GM23338 (cell line): ENCODE data around the gene PCDHA12. TPM values are rescaled to one million over a fixed set of nuclear protein-coding genes. Genes with fewer than 3 reads are reported as not detected.

ENCODE experiments used
- ATAC-seq: fragments of 200-7000 bp; cut with Tn5 transposase; 3 replicates; pipeline ENCODE4 v1.9.1; 2020
- DNase-seq: peaks from one replicate; pipeline ENCODE4 v3.0.0-alpha.2; 2015; ENCODE audit warnings: low spot score
- H2AFZ ChIP-seq: fragments of 200-600 bp; sonication (generic); 2 replicates; pipeline ENCODE4 v1.8.0; 2016; ENCODE audit warnings: antibody characterized with exemption, mild to moderate bottlenecking, moderate library complexity
- H3F3A ChIP-seq: fragments of 200-600 bp; sonication (generic); replicated peaks from 2 replicates; pipeline ENCODE4 v1.8.0; 2017; ENCODE audit warnings: antibody characterized with exemption, mixed run types, low read depth
- H3K27ac ChIP-seq: fragments of 200-600 bp; sonication (generic); 2 replicates; pipeline ENCODE4 v1.6.1; 2016; ENCODE audit warnings: low read depth
- H3K27me3 ChIP-seq: fragments of 200-600 bp; sonication (generic); 2 replicates; pipeline ENCODE4 v1.8.0; 2016; ENCODE audit warnings: mild to moderate bottlenecking, mixed run types, moderate library complexity; ENCODE audit not compliant: insufficient read depth
- H3K36me3 ChIP-seq: fragments of 200-600 bp; sonication (generic); 2 replicates; pipeline ENCODE4 v1.8.0; 2016; ENCODE audit warnings: mild to moderate bottlenecking; ENCODE audit not compliant: insufficient read depth
- H3K4me1 ChIP-seq: fragments of 200-600 bp; sonication (generic); 2 replicates; pipeline ENCODE4 v1.8.0; 2016; ENCODE audit warnings: mild to moderate bottlenecking, moderate library complexity; ENCODE audit not compliant: insufficient read depth
- H3K4me2 ChIP-seq: fragments of 200-600 bp; sonication (generic); 2 replicates; pipeline ENCODE4 v1.7.1; 2017; ENCODE audit warnings: mixed run types
- H3K4me3 ChIP-seq: fragments of 200-600 bp; sonication (generic); 2 replicates; pipeline ENCODE4 v1.6.1; 2016; ENCODE audit warnings: mixed run types
- H3K79me2 ChIP-seq: fragments of 200-600 bp; sonication (generic); replicated peaks from 2 replicates; pipeline ENCODE4 v1.8.0; 2017; ENCODE audit warnings: mild to moderate bottlenecking; ENCODE audit not compliant: insufficient read depth
- H3K9me2 ChIP-seq: fragments of 200-600 bp; sonication (generic); 2 replicates; pipeline ENCODE4 v1.8.0; 2017; ENCODE audit not compliant: insufficient read depth
- H4K20me1 ChIP-seq: fragments of 200-600 bp; sonication (generic); replicated peaks from 2 replicates; pipeline ENCODE4 v1.8.0; 2017; ENCODE audit warnings: mild to moderate bottlenecking; ENCODE audit not compliant: insufficient read depth
- H3K27ac Mint-ChIP-seq: 2 replicates; pipeline ENCODE4 v1.8.0; 2020; ENCODE audit warnings: inconsistent platforms, mild to moderate bottlenecking, moderate library complexity, mixed read lengths
- H3K27me3 Mint-ChIP-seq: 3 replicates; pipeline ENCODE4 v1.8.0; 2022; ENCODE audit warnings: low read depth, mild to moderate bottlenecking, moderate library complexity, mixed read lengths, inconsistent platforms; ENCODE audit not compliant: insufficient read depth, poor library complexity
- H3K36me3 Mint-ChIP-seq: 3 replicates; pipeline ENCODE4 v1.8.0; 2021; ENCODE audit warnings: low read depth, mild to moderate bottlenecking, inconsistent platforms, moderate library complexity, mixed read lengths
- H3K4me1 Mint-ChIP-seq: 3 replicates; pipeline ENCODE4 v1.8.0; 2020; ENCODE audit warnings: mild to moderate bottlenecking, inconsistent platforms, mixed read lengths
- H3K4me3 Mint-ChIP-seq: 3 replicates; pipeline ENCODE4 v1.8.0; 2021; ENCODE audit warnings: moderate library complexity, mild to moderate bottlenecking, inconsistent platforms, mixed read lengths
- H3K9me3 Mint-ChIP-seq: 3 replicates; pipeline ENCODE4 v1.8.0; 2020; ENCODE audit warnings: moderate library complexity, mild to moderate bottlenecking, inconsistent platforms, mixed read lengths
- CREB1 ChIP-seq: fragments of 250-450 bp; sonication (Bioruptor Pico); IDR thresholded peaks from 2 replicates; pipeline ENCODE4 v1.5.0; 2020; ENCODE audit warnings: low read depth, mild to moderate bottlenecking, moderate library complexity
- CTCF ChIP-seq, 2 experiments: fragments of 200-600 bp in 1 of 2; sonication (generic) in 1 of 2; conservative IDR thresholded peaks; 2 replicates each; pipeline versions ENCODE4 v1.5.1 to v1.6.1; 2016 to 2017; ENCODE audit warnings: antibody characterized with exemption in 2 of 2, low read depth in 2 of 2, mild to moderate bottlenecking in 2 of 2, moderate library complexity in 1 of 2
- ETS1 ChIP-seq: IDR thresholded peaks from 2 replicates; pipeline ENCODE4 v1.6.1; 2016; ENCODE audit warnings: antibody characterized with exemption
- EZH2phosphoT487 ChIP-seq: fragments of 200-600 bp; sonication (generic); IDR thresholded peaks from one replicate; pipeline ENCODE4 v1.8.1; 2018; ENCODE audit warnings: antibody characterized with exemption; ENCODE audit not compliant: unreplicated experiment
- NANOG ChIP-seq: IDR thresholded peaks from 2 replicates; pipeline ENCODE4 v1.6.1; 2016; ENCODE audit warnings: antibody characterized with exemption, borderline replicate concordance
- REST ChIP-seq: IDR thresholded peaks from one replicate; pipeline ENCODE4 v1.6.1; 2018; ENCODE audit warnings: antibody characterized with exemption; ENCODE audit not compliant: unreplicated experiment
- STAT1 ChIP-seq: IDR thresholded peaks from one replicate; pipeline ENCODE4 v1.6.1; 2016; ENCODE audit warnings: antibody characterized with exemption; ENCODE audit not compliant: unreplicated experiment
- ZNF114 ChIP-seq: fragments of 250-450 bp; sonication (Bioruptor Pico); IDR thresholded peaks from 2 replicates; pipeline ENCODE4 v1.5.0; 2020; ENCODE audit warnings: mild to moderate bottlenecking, moderate library complexity
- ZNF331 ChIP-seq: fragments of 250-450 bp; sonication (Bioruptor Pico); IDR thresholded peaks from 2 replicates; pipeline ENCODE4 v1.5.0; 2020; ENCODE audit warnings: low read depth, mild to moderate bottlenecking, moderate library complexity
- polyA plus RNA-seq: library from polyadenylated mRNA; unstranded; fragments of >200 nt; fragmentation: Nextera tagmentation; extraction: Ambion mirVana; gene quantifications from 2 replicates; pipeline ENCODE4 v1.2.1, GENCODE V29; 2016
- total RNA-seq: library from RNA; depleted of rRNA; stranded (reverse); fragments of >200 nt; shearing (Covaris generic); gene quantifications from 2 replicates; pipeline ENCODE4 v1.2.3, GENCODE V29; 2014

PCDHA12 gene
- total and polyA plus RNA-seq, 2 experiments from 2014 or later, result 5.1 to 17.7 TPM

- no peak overlapping the region for H2AFZ ChIP-seq
- H3F3A ChIP-seq, result no peaks in the 10 kb centered on the region
- H3K9me2 ChIP-seq, result no peaks in the 10 kb centered on the region
- H3K27ac ChIP-seq, result no peak overlapping the region
- no peaks in the 10 kb centered on the region for H3K27me3 ChIP-seq
- peak overlapping the region; percentile 86 for H3K4me3 Mint-ChIP-seq
- peaks cover 15% of the 10 kb centered on the region for H3K4me1 Mint-ChIP-seq
- no peaks in the 10 kb centered on the region; the same call in 1 of the 2 replicates for H4K20me1 ChIP-seq
- no peak overlapping the region for H3K27ac Mint-ChIP-seq
- H3K4me3 ChIP-seq, result peak overlapping the region; percentile 59
- peaks cover 36% of the 10 kb centered on the region for H3K36me3 Mint-ChIP-seq
- H3K27me3 Mint-ChIP-seq, result no peaks in the 10 kb centered on the region
- peak overlapping the region; percentile 72 for H3K4me2 ChIP-seq
- no peak for TF ChIP-seq ETS1
- peak; percentile 74 to 79 for TF ChIP-seq CTCF (conservative IDR thresholded peaks at IDR 0.05; ENCODE audit: low read depth in 2 of 2)
- DNase-seq (no peak), ATAC-seq (no peak; the same call in 2 of the 3 replicates)
- peaks cover 22% of the 10 kb centered on the region; the same call in 2 of the 3 replicates for H3K9me3 Mint-ChIP-seq
- H3K79me2 ChIP-seq, result peaks cover 29% of the 10 kb centered on the region
- H3K36me3 ChIP-seq, result no peaks in the 10 kb centered on the region; the same call in 1 of the 2 replicates
- peaks cover 13% of the 10 kb centered on the region; the same call in 1 of the 2 replicates for H3K4me1 ChIP-seq
Observed at GRCh38 chr5:140869555-140869886, 5.6 kb upstream of the PCDHA12 start.

DNA sequence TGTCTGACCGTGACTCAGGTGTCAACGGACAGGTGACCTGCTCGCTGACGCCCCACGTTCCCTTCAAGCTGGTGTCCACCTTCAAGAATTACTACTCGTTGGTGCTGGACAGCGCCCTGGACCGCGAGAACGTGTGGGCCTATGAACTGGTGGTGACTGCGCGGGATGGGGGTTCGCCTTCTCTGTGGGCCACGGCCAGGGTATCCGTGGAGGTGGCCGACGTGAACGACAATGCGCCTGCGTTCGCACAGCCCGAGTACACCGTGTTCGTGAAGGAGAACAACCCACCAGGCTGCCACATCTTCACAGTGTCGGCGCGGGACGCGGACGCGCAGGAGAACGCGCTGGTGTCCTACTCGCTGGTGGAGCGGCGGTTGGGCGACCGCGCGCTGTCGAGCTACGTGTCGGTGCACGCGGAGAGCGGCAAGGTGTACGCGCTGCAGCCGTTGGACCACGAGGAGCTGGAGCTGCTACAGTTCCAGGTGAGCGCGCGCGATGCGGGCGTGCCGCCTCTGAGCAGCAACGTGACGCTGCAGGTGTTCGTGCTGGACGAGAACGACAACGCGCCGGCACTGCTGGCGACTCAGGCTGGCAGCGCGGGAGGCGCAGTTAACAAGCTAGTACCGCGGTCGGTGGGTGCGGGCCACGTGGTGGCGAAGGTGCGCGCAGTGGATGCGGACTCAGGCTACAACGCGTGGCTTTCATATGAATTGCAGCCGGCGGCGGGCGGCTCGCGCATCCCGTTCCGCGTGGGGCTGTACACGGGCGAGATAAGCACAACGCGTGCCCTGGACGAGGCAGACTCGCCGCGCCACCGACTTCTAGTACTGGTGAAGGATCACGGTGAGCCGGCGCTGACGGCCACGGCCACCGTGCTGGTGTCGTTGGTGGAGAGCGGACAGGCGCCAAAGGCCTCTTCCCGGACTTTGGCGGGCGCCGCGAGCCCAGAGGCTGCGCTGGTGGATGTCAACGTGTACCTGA lies 4.6 kb upstream of the PCDHA12 start:
- TF ChIP-seq NANOG (no peak), STAT1 (no peak), REST (peak; percentile 59), CTCF (conservative IDR thresholded peaks at IDR 0.05; ENCODE audit: low read depth in 2 of 2) (no peak), ZNF114 (CRISPR knock-in tag) (no peak), EZH2phosphoT487 (no peak), ZNF331 (CRISPR knock-in tag) (no peak), CREB1 (CRISPR knock-in tag) (no peak)
- H3K36me3 Mint-ChIP-seq, result peaks cover 36% of the 10 kb centered on the region
- no peak for ATAC-seq

More for the DNA sequence above, 4.6 kb upstream of the PCDHA12 start:
- no peak overlapping the region; the same call in 2 of the 3 replicates for H3K4me3 Mint-ChIP-seq
- H3K27me3 ChIP-seq, result no peaks in the 10 kb centered on the region
- H3K36me3 ChIP-seq, result no peaks in the 10 kb centered on the region; the same call in 1 of the 2 replicates
- no peak for DNase-seq
- no peaks in the 10 kb centered on the region for H3K27me3 Mint-ChIP-seq
- H3K27ac Mint-ChIP-seq, result no peak overlapping the region
- H3K79me2 ChIP-seq, result peaks cover 29% of the 10 kb centered on the region
- no peak overlapping the region for H2AFZ ChIP-seq
- peaks cover 18% of the 10 kb centered on the region for H3K4me1 Mint-ChIP-seq
- no peak overlapping the region for H3K27ac ChIP-seq
- peaks cover 15% of the 10 kb centered on the region; the same call in 1 of the 2 replicates for H3K4me1 ChIP-seq
- no peaks in the 10 kb centered on the region; the same call in 1 of the 2 replicates for H4K20me1 ChIP-seq
- no peaks in the 10 kb centered on the region for H3F3A ChIP-seq
- no peaks in the 10 kb centered on the region for H3K9me2 ChIP-seq
- no peak overlapping the region for H3K4me3 ChIP-seq
- peaks cover 22% of the 10 kb centered on the region; the same call in 2 of the 3 replicates for H3K9me3 Mint-ChIP-seq
- H3K4me2 ChIP-seq, result no peak overlapping the region
